NT2/D1 (cell line): ENCODE measurements around the gene IL1RAP.

ENCODE experiments used
- SUZ12 ChIP-seq: IDR thresholded peaks from 2 replicates; pipeline ENCODE4 v1.6.1; 2011; ENCODE audit not compliant: insufficient read length, insufficient read depth; ENCODE audit errors: extremely low read depth
- YY1 ChIP-seq: IDR thresholded peaks from 2 replicates; pipeline ENCODE4 v1.6.1; 2011; ENCODE audit not compliant: insufficient read length, insufficient read depth
- ZNF274 ChIP-seq: IDR thresholded peaks from 2 replicates; pipeline ENCODE4 v1.6.1; 2011; ENCODE audit warnings: mild to moderate bottlenecking, low read depth, low read length

GRCh38 chr3:190581041-190581541 is 67.2 kb downstream of the IL1RAP start:
- TF ChIP-seq ZNF274: no peak
- no peak for TF ChIP-seq YY1
- no peak for TF ChIP-seq SUZ12
